GM11168 (cell line): ENCODE results near the gene ITIH2.
"Not testable (repeated sequence)": the region's sequence is repeated elsewhere in the genome, so short reads cannot be mapped to it uniquely, and the experiment has no call there.

ENCODE experiments used
- in situ Hi-C: fragments of 300-500 bp; cut with MboI; formaldehyde crosslinking; loops from one replicate; pipeline ENCODE4 v1.12.0; 2022; ENCODE audit warnings: low sequenced_read_pairs; ENCODE audit not compliant: unreplicated experiment

Gene ITIH2

DNA sequence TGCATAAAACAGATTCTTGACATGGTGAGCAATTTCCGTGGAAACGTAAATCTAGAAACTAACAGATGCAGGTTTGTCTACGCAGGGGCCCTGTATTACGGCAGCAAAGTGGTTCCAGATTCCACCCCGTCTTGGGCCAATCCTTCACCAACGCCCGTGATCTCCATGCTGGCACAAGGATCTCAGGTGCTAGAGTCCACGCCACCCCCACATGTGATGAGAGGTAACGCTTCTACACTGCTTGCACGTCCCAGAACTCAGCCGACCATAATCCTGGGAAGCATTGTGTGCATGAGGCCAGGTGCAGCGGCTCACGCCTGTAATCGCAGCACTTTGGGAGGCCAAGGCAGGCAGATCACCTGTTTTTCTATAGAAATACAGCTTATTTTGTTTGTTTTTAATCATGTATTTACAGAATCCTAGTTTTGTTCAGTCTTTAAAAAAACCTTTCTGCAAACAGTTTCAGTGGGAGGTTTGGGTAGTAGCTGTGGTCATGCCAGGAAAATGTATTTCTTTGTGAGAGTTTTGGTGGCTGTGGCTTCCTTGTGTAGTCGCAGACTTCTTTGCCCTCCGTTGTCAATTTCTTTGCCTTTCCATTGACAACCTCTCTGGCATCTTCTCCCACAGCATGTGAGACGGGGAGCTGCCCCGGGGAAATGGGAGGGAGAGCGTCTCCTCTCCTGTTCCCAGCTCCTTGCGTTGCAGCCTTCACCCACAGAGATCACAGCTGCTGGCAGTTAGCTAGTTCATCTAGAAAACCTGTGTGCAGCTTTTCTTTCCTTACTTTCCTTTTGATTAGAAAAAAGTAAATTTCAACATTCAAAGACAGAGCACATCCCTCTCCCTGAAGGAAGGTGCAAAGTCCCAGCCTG is 35.7 kb downstream of the ITIH2 start:
- in situ Hi-C loops = no loop called here

DNA sequence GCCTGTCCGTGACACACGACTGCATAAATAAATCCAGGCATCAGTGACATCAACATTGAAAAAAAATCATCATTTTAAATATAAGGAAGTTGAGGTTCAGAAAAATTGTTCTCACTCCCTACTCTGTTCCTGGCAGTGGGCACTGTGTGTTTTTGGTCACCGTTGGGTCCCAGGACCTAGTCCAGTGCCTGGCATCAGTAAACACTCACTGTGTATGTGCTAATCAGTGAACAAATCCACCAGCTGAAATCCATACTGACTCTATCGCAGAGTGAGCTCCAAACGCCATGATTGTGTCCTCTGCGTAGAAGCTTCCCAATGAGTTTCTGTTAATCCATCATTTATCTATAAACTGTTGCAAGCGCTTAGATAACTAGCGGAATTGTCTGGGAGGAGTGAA is 41.2 kb downstream of the ITIH2 start:
- in situ Hi-C loops = no loop called here

DNA sequence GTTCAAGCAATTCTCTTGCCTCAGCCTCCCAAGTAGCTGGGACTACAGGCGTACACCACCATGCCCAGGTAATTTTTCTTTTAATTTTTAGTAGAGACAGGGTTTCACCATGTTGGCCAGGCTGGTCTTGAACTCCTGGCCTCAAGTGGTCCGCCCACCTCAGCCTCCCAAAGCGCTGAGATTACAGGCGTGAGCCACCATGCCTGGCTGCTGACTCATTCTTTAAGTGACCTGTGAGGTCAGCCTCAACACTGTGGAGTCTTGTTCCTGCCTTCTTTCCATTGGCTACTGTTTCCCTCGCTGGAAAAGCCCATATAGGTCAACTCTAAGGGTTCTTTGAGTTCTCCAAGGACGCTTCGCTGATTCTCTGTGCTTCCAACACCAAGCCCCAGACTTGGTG is 45.5 kb downstream of the ITIH2 start:
- in situ Hi-C loops = not testable (repeated sequence)

DNA sequence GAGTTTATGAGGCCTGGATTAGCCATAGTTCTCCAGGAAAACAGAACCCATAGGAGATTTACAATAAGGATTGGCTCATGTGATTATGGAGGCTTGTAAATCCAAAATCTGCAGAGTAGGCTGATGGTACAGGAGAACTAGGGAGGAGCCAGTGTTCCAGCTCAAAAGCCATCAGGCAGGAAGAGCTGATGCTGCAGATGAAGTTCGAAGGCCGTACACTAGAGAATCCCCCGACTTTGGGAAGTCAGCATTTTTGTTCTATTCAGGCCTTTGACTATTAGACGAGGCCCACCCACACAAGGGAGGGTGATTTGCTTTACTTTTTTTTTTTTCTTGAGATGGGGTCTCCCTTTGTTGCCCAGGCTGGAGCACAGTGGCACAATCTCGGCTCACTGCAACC is 47.1 kb downstream of the ITIH2 start:
- in situ Hi-C loops = no loop called here

DNA sequence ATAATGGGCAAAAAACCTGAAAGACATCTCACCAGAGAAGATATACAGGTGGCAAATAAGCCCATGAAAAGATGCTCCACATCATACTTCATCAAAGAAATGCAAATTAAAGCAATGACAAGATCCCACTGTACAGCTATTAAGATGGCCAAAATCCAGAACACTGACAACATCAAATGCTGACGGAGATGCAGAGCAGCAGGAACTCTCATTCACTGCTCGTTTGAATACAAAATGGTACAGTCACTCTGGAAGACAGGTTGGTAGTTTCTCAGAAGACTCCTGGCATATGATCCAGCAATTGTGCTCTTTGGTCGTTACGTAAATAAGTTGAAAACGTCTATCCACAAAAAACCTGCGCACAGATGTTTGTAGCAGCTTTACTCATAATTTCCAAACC is 49.1 kb downstream of the ITIH2 start:
- in situ Hi-C loops = no loop called here

DNA sequence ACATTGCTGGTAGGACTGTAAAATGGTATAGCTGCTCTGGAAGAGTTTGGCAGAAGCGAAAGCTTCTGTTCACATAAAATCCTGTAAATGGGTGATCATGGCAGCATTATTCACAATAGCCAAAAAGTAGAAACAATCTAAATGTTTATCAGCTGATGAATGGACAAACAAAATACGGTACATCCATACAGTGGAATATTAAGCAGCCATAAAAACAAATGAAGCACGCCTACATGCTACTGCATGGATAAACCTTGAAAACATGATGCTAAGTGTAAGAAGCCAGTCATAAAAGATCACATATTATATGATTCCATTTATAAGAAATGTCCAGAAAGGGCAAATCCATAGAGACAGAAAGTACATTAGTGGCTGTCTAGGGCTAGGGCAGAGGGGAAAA is 52.0 kb downstream of the ITIH2 start:
- in situ Hi-C loops = no loop called here

DNA sequence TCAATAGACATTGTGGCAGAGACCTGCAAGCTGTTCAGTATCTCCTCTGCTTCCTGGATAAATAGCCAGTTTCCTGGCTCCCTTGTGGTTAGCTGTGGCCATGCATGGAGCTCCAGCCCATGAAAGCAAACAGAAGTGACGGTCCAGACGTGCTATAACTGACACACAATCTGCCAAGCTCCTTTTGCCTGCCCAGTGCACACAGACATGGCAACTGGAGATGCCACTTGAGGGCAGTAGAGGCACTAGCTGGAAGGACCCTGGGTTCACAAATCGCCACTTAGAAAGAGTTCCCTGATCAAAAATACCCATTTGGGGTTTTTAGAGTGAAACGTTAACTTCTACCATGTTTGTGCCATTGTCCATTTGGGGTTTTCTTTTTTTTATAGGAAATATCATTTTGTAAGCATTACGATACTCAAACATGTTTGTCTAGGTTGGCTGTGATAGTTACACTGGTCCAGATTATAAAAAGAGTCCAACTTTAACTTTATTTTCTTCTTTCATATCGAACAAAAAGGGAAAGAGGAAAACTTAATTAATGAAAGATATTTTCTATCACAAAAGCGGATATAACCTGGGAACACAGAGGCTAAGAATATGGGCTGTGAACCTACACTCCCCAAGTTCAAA is 53.4 kb downstream of the ITIH2 start:
- in situ Hi-C loops = no loop called here

DNA sequence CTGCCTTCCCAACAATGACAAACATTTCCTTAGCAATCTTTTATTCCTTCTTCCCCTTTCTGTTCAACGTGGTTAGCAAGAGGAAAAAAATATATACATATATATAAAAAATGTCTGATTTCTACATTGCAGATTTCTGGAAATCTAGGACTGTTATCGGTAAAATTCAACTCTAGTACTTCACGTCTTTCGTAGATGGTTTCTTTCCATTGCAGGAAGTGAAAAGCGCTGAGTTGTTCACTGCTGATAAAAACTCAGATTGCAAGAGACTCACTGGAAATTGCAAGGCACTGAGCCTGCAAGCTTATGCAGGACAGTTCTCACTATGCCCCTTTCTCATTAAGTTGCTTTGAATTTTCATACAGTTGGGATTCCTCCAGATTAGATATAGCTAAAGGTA is 60.8 kb downstream of the ITIH2 start:
- in situ Hi-C loops = no loop called here

DNA sequence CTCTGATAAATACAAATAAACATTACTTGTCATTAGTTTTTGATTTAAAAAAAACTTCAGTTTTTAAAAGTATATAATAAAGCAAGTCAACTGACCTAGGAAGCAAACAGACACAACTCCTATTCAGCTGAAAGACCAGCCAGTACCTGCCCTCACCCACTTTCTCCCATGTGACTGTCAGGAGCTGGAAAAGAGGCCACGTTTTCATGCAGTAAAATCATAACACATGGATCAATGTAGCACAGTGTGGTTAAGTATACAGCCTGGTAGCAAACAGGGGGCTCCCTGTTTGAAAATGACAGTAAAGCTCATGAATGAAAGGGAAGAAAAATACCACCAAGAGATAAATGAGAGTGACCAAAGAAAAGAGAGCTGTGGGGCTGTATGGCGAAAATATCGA is 63.1 kb downstream of the ITIH2 start:
- in situ Hi-C loops = no loop called here

DNA sequence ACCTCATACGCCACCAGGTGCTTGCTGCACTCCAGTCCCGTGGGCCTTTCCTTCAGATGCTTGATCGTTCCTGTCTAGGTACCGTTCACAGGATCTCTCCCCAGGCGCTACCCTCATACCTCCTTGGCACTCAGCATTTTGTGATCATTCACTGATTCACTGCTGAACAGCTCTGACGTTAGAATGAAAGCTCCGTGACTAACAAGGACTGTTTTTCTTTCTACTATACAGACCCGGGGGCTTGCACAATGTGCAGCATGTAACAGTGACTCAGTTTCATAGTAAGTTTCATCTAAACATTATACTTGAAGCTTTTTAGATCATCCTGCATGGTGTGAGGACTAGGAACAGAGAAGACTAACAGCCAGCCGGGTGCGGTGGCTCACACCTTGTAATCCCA is 64.1 kb downstream of the ITIH2 start:
- in situ Hi-C loops = no loop called here

DNA sequence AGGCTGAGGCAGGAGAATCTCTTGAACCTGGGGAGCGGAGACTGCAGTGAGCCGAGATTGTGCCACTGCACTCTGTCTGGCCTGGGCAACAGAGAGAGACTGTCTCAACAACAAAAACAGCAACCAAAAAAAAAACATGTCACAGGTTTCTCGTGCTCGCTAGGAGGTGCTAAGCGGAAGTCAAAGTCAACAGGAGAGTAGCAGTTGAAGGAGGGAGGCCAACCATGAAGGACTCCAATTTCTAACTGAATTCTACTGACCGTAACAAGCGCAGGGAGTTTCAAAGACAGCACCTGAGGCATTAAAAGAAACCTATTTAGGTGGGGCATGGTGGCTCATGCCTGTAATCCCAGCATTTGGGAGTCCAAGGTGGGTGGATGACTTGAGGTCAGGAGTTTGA is 65.3 kb downstream of the ITIH2 start:
- in situ Hi-C loops = no loop called here

DNA sequence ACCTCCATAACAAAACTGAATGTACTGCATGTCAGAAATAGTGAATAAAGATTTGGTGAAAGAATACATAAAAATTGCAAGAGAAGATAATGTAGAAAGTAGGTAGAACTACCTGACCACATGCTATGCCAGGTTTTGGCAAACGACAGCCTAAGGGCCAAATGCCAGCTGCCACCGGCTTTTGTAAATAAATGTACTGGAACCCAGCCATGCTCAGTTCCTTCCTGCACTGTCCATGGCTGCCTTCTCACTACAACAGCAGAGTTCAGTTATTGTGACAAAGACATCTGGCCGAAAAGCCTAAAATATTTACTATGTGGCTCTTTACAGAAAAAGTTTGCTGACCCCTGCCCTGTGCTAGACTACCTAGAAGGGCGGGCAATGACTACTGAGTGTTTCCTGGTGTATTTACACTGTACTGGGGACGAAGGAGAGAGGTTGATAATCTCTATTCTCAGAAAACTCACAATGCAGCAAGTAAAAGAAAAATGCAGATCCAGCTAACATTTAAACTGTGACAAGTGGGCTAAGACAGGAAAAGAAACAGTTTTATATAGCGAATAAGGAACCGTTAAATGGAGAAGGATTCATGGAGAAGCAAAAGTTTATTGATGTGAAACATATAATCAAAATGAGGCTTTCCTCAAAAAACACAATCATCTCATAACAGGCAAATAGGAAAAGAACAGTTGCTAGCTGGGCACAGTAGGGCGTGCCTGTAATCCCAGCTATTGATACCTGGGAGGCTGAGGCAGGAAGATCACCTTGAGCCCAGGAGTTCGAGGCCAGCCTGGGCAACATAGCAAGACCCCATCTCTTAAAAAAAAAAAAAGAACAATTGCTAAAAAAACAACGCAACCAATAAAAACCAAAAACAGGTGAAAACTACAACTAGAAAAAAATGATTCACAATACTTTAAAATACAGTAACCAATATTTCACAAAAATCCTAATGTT is 71.0 kb downstream of the ITIH2 start:
- in situ Hi-C loops = no loop called here

DNA sequence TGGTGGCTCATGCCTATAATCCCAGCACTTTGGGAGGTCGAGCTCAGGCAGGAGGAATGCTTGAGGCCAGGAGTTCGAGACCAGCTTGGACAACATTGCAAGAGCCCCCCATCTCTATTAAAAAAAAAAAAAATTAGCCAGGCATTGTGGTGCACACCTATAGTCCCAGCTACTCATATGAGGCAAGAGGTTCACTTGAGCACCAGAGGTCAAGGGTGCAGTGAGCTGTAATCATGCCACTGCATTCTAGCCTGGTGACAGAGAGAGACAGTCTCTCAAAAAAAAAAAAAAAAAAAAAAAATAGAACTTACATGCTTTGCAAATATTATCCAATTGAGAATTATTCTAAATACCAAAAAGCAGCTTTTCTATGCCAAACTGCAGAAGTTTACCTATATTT is 73.7 kb downstream of the ITIH2 start:
- in situ Hi-C loops = no loop called here

DNA sequence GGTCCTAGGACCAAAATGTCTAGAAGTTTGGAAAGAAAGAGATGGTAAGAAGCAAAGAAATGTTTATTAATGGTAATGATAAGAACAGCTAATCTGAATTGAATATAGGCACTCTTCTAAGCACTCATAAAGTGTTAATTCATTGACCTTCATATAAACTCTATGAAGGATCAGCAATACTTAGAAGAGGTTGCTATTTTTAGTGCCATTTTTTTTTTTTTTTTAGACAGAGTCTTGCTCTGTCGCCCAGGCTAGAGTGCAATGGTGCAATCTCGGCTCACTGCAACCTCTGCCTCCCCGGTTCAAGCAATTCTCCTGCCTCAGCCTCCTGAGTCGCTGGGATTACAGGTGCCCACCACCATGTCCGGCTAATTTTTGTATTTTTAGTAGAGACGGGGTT is 79.1 kb downstream of the ITIH2 start:
- in situ Hi-C loops = not testable (repeated sequence)

DNA sequence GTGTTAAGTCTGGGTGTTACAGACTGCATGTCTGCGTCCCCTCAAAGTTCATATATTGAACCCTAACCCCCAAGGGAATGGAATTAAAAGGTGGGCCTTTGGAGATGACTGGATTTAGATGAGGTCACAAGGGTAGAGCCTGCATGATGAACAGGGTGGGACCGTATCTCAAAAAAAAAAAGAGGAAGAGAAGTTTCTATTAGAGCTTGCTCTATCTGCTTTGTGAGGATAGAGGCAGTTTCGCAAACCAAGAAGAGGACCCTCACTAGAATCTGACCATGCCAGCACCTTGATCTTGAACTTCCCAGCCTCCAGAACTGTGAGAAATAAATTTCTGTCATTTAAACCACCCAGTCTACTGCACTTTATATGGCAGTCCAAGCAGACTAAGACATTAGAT is 83.3 kb downstream of the ITIH2 start:
- in situ Hi-C loops = no loop called here

DNA sequence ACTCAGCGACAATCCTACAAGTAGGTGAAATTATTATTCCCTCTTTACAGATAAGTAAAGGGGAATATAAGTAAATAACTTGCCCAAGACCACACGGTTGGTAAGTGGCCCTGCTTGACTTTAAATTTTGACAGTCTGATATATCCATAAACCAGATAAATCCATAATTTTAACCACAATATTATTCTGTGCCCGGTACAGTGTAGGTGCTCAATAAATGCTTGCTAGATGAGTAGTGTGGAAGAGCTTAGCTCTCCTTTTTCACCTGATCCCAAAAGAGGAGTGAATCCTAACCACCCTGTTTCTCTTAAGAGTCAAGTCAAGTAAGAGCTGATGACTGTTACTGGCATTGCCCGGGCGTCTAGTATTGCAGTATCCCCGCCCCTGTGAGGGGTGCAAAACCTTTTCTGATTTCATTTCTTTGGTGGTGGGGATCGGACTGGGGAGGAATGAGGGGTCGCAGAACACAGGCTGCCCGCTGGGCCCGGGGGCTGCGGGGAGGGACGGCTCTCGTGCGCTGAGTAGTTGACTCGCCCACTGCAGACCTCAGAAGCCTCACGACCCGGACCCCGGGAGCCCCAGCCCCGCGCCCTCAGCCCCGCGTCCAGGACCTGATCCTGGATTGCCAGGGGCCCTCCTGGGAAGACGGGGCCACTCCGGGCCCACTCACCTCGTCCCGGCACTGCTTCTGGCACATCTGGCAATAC is 84.2 kb downstream of the ITIH2 start:
- in situ Hi-C loops = no loop called here

DNA sequence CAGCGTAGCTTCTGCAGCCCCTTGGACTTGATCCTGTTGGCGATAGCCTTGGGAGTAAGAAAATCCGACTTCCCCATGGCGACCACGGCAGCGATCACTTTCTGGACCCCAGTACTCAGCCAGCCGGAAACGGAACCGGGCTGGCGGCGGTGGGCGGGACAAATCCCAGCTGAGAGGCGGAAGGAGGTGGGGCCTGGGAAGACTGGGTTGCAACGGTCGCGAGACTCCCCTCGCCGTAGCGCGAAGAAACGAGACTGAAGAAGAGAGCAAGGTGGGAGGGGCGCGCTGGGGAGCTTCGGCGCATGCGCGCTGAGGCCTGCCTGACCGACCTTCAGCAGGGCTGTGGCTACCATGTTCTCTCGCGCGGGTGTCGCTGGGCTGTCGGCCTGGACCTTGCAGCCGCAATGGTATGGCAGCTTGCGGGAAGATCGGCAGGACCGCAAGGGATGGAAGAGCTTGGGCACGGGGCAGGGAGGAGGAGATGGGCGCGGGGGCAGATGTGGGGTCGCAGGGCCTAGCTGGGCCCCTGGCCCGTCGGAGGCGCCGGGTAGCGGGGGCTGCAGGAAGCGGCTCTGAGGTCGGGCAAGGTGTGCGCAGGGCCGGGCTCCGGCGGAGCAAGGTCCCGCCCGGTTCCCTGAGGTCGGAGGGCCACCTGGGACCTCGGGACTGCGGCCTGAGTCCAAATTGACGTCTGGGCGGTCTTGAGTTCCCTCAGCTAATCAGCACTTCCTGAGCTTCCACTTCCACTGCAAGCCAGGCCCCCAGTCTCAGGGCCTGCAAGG is 84.9 kb downstream of the ITIH2 start, which contains the start of the genes ATP5F1C and KIN:
Gene ATP5F1C, plus strand, starts transcription at position 321 of the 782 bp plus-strand sequence. Its CDS starts 31 bp downstream, at position 352.
Gene KIN, minus strand, starts transcription at position 137 of the 782 bp plus-strand sequence. Its CDS starts 60 bp downstream, at position 77.
- in situ Hi-C loops = no loop called here

DNA sequence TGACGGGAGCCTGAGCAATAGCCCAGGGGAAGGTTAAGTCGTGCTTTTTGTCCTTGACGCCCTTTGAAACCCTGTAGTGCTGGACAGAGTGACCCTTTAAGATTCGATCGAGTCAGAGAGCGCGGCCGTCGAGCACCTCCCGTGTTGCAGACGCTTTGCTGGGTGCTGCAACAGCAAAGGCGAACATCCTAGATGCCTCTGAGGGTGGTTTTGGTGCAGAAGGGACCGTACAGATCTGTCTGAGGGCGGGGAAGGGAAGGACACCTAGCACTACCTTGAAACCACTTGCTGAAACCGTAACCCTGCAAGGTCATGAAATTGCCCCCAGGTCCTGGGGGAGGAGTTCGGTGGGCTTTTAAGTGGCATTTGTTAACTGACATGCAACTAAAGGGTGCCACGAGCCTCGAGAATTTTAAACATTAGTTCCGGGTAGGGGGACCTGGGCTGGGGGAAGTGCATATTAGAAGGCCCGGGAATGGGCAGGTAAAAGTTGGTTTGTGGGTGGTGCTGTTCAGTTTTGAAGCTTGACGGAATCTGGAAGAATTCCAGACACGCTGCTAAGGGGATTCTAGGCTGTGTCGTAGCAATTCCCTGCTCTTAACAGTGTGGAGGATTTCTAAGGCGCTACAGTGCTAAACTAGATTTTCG is 85.6 kb downstream of the ITIH2 start:
- in situ Hi-C loops = no loop called here

DNA sequence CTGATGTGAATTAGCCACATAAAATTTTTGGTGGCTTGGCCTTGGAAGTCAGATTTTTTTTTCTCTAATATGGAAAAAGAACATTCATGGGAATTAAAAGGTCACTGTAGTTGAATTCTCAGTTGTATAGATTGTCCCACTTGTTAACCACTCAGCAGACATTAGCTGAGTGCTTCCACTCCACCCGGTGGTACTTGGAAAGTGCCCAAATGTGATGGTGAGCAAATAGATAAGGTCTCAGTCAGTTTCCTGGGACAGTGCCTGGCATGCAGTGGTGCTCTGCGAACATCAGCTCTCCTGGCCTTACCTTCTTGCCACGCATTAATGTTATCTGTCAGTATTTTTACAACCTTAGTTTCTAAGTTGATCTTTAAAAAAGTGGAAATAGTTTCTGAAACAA is 86.3 kb downstream of the ITIH2 start:
- in situ Hi-C loops = no loop called here
